GM18498 (cell line): ENCODE results near the gene SMAP2.
"Not testable (repeated sequence)": the region's sequence is repeated elsewhere in the genome, so short reads cannot be mapped to it uniquely, and the experiment has no call there.

Experiments
- ATAC-seq: cut with Tn5 transposase; IDR thresholded peaks from one replicate; pipeline ENCODE4 v1.9.1; 2021; ENCODE audit warnings: mild to moderate bottlenecking, moderate library complexity; ENCODE audit not compliant: unreplicated experiment

SMAP2 gene

GRCh38 chr1:40373323-40374283 is at the start of gene SMAP2:
Gene SMAP2 (plus strand): TSS chr1:40373727. CDS start chr1:40374121, 394 bp downstream.
- ATAC-seq, result peak; percentile 90

GRCh38 chr1:40331403-40331802 is 42.1 kb upstream of the SMAP2 start:
- ATAC-seq, result not testable (repeated sequence)

- ATAC-seq, result no peak
Observed at GRCh38 chr1:40332695-40333094, 40.8 kb upstream of the SMAP2 start.

GRCh38 chr1:40337443-40337842 is 36.1 kb upstream of the SMAP2 start:
- no peak for ATAC-seq

- no peak for ATAC-seq
Observed at GRCh38 chr1:40338745-40339419, 34.6 kb upstream of the SMAP2 start.

- no peak for ATAC-seq
Observed at GRCh38 chr1:40339420-40340323, 33.9 kb upstream of the SMAP2 start.

GRCh38 chr1:40341491-40342380 is 31.8 kb upstream of the SMAP2 start:
- no peak for ATAC-seq

- ATAC-seq, result not testable (repeated sequence)
Observed at GRCh38 chr1:40342381-40342717, 31.2 kb upstream of the SMAP2 start.

GRCh38 chr1:40344597-40344996 is 28.9 kb upstream of the SMAP2 start:
- ATAC-seq, result no peak

GRCh38 chr1:40350391-40350790 is 23.1 kb upstream of the SMAP2 start:
- ATAC-seq, result no peak

- no peak for ATAC-seq
Observed at GRCh38 chr1:40351124-40351523, 22.4 kb upstream of the SMAP2 start.

GRCh38 chr1:40352126-40352525 is 21.4 kb upstream of the SMAP2 start:
- ATAC-seq, result no peak

GRCh38 chr1:40353082-40353481 is 20.4 kb upstream of the SMAP2 start:
- no peak for ATAC-seq

GRCh38 chr1:40357625-40358024 is 15.9 kb upstream of the SMAP2 start:
- ATAC-seq, result no peak

GRCh38 chr1:40360631-40361030 is 12.9 kb upstream of the SMAP2 start:
- no peak for ATAC-seq

GRCh38 chr1:40361201-40361600 is 12.3 kb upstream of the SMAP2 start:
- ATAC-seq, result no peak

- ATAC-seq, result no peak
Observed at GRCh38 chr1:40361637-40362036, 11.9 kb upstream of the SMAP2 start.

- no peak for ATAC-seq
Observed at GRCh38 chr1:40362199-40362598, 11.3 kb upstream of the SMAP2 start.

GRCh38 chr1:40362699-40363098 is 10.8 kb upstream of the SMAP2 start:
- ATAC-seq, result no peak

GRCh38 chr1:40363721-40364120 is 9.8 kb upstream of the SMAP2 start:
- ATAC-seq, result peak; percentile 94
